Tibial artery (tissue), 4 donors: Measurements from ENCODE around the gene GALNT16.

Source experiments
- DNase-seq, 2 donors: peaks; one replicate each; pipeline ENCODE4 v3.0.0-alpha.2; 2019
- H3K27ac ChIP-seq, 2 donors: fragments of 200-600 bp; sonication (generic) in 1 of 2; 1 replicate in 1 of 2; 2 replicates in 1 of 2; pipeline ENCODE4 v1.5.1; 2018 to 2019; ENCODE audit warnings: mild to moderate bottlenecking in 1 of 2
- H3K27me3 ChIP-seq, 2 donors: fragments of 200-600 bp; sonication (generic) in 1 of 2; one replicate each; pipeline versions ENCODE4 v1.5.1 to v1.6.0; 2016 to 2019
- H3K36me3 ChIP-seq, 3 donors: fragments of 200-600 bp; sonication (generic) in 2 of 3; one replicate each; pipeline ENCODE4 v1.5.1; 2016 to 2019; ENCODE audit warnings: mild to moderate bottlenecking in 2 of 3
- H3K4me1 ChIP-seq, 4 donors: fragments of 200-600 bp; sonication (generic) in 2 of 4; 1 replicate in 3 of 4; 2 replicates in 1 of 4; pipeline ENCODE4 v1.5.1; 2016 to 2019
- H3K4me3 ChIP-seq, 2 donors: fragments of 200-600 bp; sonication (generic) in 1 of 2; 1 replicate in 1 of 2; 2 replicates in 1 of 2; pipeline ENCODE4 v1.5.1; 2018 to 2019; ENCODE audit warnings: mild to moderate bottlenecking in 2 of 2
- H3K9me3 ChIP-seq, 3 donors: fragments of 200-600 bp; sonication (generic) in 1 of 3; one replicate each; pipeline ENCODE4 v1.5.1; 2016 to 2019
- intact Hi-C: fragments of 100-400 bp; cut with DNase I; formaldehyde crosslinking; loops from one replicate; pipeline ENCODE4 v1.15.0; 2023; ENCODE audit warnings: low total_unique reads
- TF ChIP-seq, protein P1 (sequence below), 2 experiments: fragments of 200-600 bp in 1 of 2; fragments of 450-650 bp in 1 of 2; IDR thresholded peaks; one replicate each; pipeline ENCODE4 v1.5.1; 2017 to 2019; ENCODE audit warnings: antibody characterized with exemption in 2 of 2, mild to moderate bottlenecking in 1 of 2, moderate library complexity in 1 of 2

GALNT16 gene

GRCh38 chr14:69238883-69239282, 21.1 kb upstream of the GALNT16 start:
- no peak overlapping the region for H3K27ac ChIP-seq
- TF ChIP-seq, protein P1, sequence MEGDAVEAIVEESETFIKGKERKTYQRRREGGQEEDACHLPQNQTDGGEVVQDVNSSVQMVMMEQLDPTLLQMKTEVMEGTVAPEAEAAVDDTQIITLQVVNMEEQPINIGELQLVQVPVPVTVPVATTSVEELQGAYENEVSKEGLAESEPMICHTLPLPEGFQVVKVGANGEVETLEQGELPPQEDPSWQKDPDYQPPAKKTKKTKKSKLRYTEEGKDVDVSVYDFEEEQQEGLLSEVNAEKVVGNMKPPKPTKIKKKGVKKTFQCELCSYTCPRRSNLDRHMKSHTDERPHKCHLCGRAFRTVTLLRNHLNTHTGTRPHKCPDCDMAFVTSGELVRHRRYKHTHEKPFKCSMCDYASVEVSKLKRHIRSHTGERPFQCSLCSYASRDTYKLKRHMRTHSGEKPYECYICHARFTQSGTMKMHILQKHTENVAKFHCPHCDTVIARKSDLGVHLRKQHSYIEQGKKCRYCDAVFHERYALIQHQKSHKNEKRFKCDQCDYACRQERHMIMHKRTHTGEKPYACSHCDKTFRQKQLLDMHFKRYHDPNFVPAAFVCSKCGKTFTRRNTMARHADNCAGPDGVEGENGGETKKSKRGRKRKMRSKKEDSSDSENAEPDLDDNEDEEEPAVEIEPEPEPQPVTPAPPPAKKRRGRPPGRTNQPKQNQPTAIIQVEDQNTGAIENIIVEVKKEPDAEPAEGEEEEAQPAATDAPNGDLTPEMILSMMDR (IDR thresholded peaks at IDR 0.05): no peak
- H3K27me3 ChIP-seq: no peaks in the 10 kb centered on the region
- H3K4me3 ChIP-seq: no peak overlapping the region
- H3K4me1 ChIP-seq: no peaks in the 10 kb centered on the region
- intact Hi-C loops: no loop called here
- no peak for DNase-seq
- H3K9me3 ChIP-seq: no peaks in the 10 kb centered on the region
- peaks cover 44 to 81% (median 65%) of the 10 kb centered on the region in 3 donors for H3K36me3 ChIP-seq

DNA sequence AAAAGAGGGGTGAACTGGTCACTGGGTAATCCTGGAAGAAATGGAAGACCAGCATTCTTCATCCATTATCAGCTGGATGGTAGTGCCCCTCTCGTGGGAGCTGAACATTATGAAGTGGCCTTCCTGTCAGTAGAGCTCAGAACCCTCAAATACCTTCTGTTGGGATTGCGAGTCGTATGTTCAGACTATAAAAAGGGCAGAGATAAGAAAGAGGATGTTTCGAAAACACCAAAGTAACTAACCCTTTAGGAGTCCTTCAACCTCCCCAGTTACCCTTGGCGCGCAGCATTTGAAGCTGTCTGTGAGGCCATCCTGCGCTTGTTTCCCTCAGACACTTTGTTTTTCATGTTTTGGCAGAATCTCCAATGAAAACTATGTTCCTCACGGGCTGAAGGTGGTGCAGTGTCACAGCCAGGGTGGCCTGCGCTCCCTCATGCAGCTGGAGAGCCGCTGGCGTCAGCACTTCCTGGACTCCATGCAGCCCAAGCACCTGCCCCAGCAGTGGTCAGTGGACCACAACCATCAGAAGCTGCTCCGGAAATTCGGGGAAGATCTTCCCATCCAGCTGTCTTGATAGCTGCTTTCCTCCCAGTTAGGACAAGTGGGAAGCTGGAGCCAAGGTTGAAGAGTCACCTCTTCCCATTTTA, 19.3 kb upstream of the GALNT16 start:
- Histone ChIP-seq H3K27me3 (no peaks in the 10 kb centered on the region), H3K9me3 (no peaks in the 10 kb centered on the region), H3K36me3 (peaks cover 38 to 69% (median 57%) of the 10 kb centered on the region in 3 donors), H3K27ac (no peak overlapping the region), H3K4me1 (no peaks in the 10 kb centered on the region), H3K4me3 (no peak overlapping the region)
- TF ChIP-seq, protein P1 (IDR thresholded peaks at IDR 0.05): no peak
- intact Hi-C loops: loop anchor here (5.0 to 10.0 kb wide), 2 partner anchors 122 to 334 kb away; partner anchors contain the start of gene CCDC177
- no peak for DNase-seq

- intact Hi-C loops: loop anchor here (5.0 to 10.0 kb wide), 2 partner anchors 121 to 333 kb away; partner anchors contain the start of gene CCDC177
- Histone ChIP-seq H3K27me3 (no peaks in the 10 kb centered on the region), H3K4me1 (no peaks in the 10 kb centered on the region), H3K9me3 (no peaks in the 10 kb centered on the region), H3K4me3 (no peak overlapping the region), H3K27ac (no peak overlapping the region), H3K36me3 (peaks cover 29 to 60% (median 47%) of the 10 kb centered on the region in 3 donors)
- TF ChIP-seq, protein P1 (IDR thresholded peaks at IDR 0.05): no peak
- no peak for DNase-seq
These were observed 18.4 kb upstream of the GALNT16 start for GRCh38 chr14:69241577-69241976.

- peak overlapping the region in 1 of 2 donors; percentile 30 for H3K27ac ChIP-seq
- no peak overlapping the region for H3K4me3 ChIP-seq
- no peaks in the 10 kb centered on the region for H3K9me3 ChIP-seq
- peaks cover 19 to 50% (median 38%) of the 10 kb centered on the region in 3 donors for H3K36me3 ChIP-seq
- TF ChIP-seq, protein P1 (IDR thresholded peaks at IDR 0.05): peak; percentile 72 to 89
- H3K4me1 ChIP-seq: peaks cover 0 to 4% (median 0%) of the 10 kb centered on the region in 4 donors
- peak; percentile 61 to 75 for DNase-seq
- no peaks in the 10 kb centered on the region for H3K27me3 ChIP-seq
- intact Hi-C loops: loop anchor here (2.0 to 10.0 kb wide), 3 partner anchors 120 to 332 kb away; partner anchors contain the start of gene CCDC177
These were observed 17.4 kb upstream of the GALNT16 start for GRCh38 chr14:69242311-69243224.

GRCh38 chr14:69244946-69245345, 15.0 kb upstream of the GALNT16 start:
- Histone ChIP-seq H3K27ac (no peak overlapping the region), H3K4me1 (peaks cover 0 to 12% (median 0%) of the 10 kb centered on the region in 4 donors), H3K9me3 (no peaks in the 10 kb centered on the region), H3K36me3 (peaks cover 3 to 26% (median 16%) of the 10 kb centered on the region in 3 donors), H3K4me3 (no peak overlapping the region), H3K27me3 (no peaks in the 10 kb centered on the region)
- TF ChIP-seq, protein P1 (IDR thresholded peaks at IDR 0.05): no peak
- intact Hi-C loops: loop anchor here (5.0 to 10.0 kb wide), 2 partner anchors 117 to 330 kb away; partner anchors contain the start of gene CCDC177
- no peak for DNase-seq
